Measurements from ENCODE around the gene CREB3.

CREB3 gene

DNA sequence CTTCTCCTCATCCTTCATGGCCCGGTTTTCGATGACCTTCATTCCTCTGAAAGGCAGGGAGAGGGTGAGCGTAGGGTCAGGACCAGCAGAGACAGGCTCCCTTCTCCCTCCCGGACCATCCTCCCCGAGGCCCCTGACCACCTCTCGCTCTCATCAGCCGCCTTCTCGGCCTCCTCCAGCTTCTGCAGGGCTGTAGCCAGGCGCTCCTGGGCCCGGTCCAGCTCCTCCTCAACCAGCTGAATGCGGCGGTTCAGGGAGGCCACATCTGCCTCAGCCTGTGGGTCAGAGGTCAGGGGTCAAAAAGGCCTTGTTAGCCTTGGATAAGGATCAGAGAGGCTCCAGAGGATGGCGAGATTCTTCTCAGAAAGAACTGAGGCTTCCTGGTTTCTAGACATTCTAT is 47.0 kb upstream of the CREB3 start:
- H3K9me3 ChIP-seq (ENCODE audit: insufficient read depth, low read length), result no peaks in the 10 kb centered on the region
- TF ChIP-seq, protein P1, sequence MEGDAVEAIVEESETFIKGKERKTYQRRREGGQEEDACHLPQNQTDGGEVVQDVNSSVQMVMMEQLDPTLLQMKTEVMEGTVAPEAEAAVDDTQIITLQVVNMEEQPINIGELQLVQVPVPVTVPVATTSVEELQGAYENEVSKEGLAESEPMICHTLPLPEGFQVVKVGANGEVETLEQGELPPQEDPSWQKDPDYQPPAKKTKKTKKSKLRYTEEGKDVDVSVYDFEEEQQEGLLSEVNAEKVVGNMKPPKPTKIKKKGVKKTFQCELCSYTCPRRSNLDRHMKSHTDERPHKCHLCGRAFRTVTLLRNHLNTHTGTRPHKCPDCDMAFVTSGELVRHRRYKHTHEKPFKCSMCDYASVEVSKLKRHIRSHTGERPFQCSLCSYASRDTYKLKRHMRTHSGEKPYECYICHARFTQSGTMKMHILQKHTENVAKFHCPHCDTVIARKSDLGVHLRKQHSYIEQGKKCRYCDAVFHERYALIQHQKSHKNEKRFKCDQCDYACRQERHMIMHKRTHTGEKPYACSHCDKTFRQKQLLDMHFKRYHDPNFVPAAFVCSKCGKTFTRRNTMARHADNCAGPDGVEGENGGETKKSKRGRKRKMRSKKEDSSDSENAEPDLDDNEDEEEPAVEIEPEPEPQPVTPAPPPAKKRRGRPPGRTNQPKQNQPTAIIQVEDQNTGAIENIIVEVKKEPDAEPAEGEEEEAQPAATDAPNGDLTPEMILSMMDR (IDR thresholded peaks at IDR 0.05; ENCODE audit: insufficient read depth, low read length, poor library complexity, severe bottlenecking), result no peak
- TF ChIP-seq EZH2phosphoT487 (conservative IDR thresholded peaks at IDR 0.05; ENCODE audit: low read length), result no peak
- H3F3A ChIP-seq (ENCODE audit: insufficient read depth), result no peaks in the 10 kb centered on the region
- no peaks in the 10 kb centered on the region for H3K79me2 ChIP-seq (ENCODE audit: insufficient read depth, low read length)
- no peaks in the 10 kb centered on the region for H4K20me1 ChIP-seq (ENCODE audit: low read depth, low read length)
- H3K27ac ChIP-seq (ENCODE audit: low read depth, low read length), result no peak overlapping the region
- no peaks in the 10 kb centered on the region for H3K9me2 ChIP-seq (replicated peaks; ENCODE audit: insufficient read depth, low read length)
- no peak overlapping the region for H3K4me3 ChIP-seq (ENCODE audit: insufficient read depth, low read length, poor library complexity, severe bottlenecking)
- no peaks in the 10 kb centered on the region for H3K36me3 ChIP-seq (ENCODE audit: low read length)
- no peaks in the 10 kb centered on the region for H3K27me3 ChIP-seq (ENCODE audit: low read length)
- no peak overlapping the region for H2AFZ ChIP-seq (ENCODE audit: low read depth, low read length, severe bottlenecking)
- H3K4me2 ChIP-seq (ENCODE audit: low read depth, low read length, poor library complexity, severe bottlenecking), result no peak overlapping the region
- H3K9ac ChIP-seq (ENCODE audit: low read length), result no peak overlapping the region

DNA sequence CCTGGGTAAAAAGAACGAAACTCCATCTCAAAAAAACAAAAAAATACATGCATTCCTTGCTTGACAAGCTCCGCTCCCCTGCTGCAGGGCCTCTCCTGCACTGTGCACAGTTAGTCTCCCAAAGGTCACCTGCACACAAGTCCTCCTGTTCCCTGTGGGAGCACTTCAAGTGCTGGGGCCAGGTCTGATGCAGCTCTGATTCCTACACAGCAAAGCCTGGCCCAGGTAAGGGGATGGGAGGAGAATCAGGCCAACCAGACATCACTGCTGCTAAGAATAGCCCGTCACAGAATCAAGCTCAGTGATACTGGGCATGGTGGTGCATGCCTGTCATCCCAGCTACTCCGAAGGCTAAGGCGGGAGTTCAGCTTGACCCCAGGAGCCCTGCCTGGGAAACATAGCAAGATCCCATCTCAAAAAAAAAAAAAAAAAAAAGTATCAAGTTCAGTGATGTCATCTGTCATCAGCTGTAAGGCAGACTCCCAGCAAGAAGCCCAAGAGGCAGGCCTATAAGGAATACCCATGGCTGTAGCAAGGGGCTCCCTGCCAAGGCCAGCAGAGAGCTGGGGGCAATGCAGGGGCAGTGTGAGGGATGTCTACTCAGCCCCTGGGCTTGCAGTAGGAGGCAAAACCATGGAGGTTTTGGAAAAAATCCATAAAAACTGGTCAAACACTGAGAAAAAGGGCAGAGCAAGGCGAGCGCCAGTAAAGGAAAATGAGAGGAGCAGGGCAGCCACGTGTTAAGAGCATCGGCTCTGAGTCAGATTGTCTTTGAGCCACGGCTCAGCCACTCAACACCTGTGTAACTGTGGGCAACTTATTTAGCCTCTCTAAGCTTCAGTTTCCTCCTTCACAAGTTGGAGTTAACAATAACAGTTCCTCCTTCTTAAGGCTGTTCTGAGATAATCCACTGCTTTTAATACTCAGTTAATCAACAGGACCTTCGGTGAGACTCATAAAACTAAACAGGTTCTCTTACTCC is 46.0 kb upstream of the CREB3 start:
- Histone ChIP-seq H3K9me2 (replicated peaks; ENCODE audit: insufficient read depth, low read length) (no peaks in the 10 kb centered on the region), H3K4me3 (ENCODE audit: insufficient read depth, low read length, poor library complexity, severe bottlenecking) (no peak overlapping the region), H3K27me3 (ENCODE audit: low read length) (no peaks in the 10 kb centered on the region), H3K9me3 (ENCODE audit: insufficient read depth, low read length) (no peaks in the 10 kb centered on the region), H3K36me3 (ENCODE audit: low read length) (no peaks in the 10 kb centered on the region), H3K4me2 (ENCODE audit: low read depth, low read length, poor library complexity, severe bottlenecking) (no peak overlapping the region), H3K9ac (ENCODE audit: low read length) (no peak overlapping the region), H3K79me2 (ENCODE audit: insufficient read depth, low read length) (no peaks in the 10 kb centered on the region), H3F3A (ENCODE audit: insufficient read depth) (no peaks in the 10 kb centered on the region), H3K27ac (ENCODE audit: low read depth, low read length) (no peak overlapping the region), H2AFZ (ENCODE audit: low read depth, low read length, severe bottlenecking) (no peak overlapping the region), H4K20me1 (ENCODE audit: low read depth, low read length) (no peaks in the 10 kb centered on the region)
- no peak for TF ChIP-seq EZH2phosphoT487 (conservative IDR thresholded peaks at IDR 0.05; ENCODE audit: low read length)
- TF ChIP-seq, protein P1 (IDR thresholded peaks at IDR 0.05; ENCODE audit: insufficient read depth, low read length, poor library complexity, severe bottlenecking), result no peak

DNA sequence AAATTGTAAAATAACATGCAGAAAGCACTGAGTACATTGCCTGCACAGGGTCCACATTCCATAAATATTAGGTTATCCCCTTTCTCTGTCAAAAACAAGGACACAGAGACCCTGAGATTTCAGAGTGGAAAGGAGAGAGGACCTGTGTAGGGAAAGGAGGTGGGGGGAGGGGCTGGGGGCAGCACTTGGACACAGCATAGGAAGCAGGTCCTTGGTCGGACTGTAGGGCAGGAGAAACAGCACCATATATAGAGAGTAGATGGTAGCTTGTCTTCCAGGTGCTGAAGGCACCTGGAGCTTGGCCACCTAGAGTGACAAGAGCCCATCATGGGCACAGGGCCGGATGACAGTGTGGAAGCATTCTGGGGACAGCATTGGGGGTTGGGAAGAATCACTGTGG is 45.2 kb upstream of the CREB3 start:
- Histone ChIP-seq H3K9ac (ENCODE audit: low read length) (no peak overlapping the region), H3K9me3 (ENCODE audit: insufficient read depth, low read length) (no peaks in the 10 kb centered on the region), H3K27ac (ENCODE audit: low read depth, low read length) (no peak overlapping the region), H3K36me3 (ENCODE audit: low read length) (no peaks in the 10 kb centered on the region), H3K9me2 (replicated peaks; ENCODE audit: insufficient read depth, low read length) (no peaks in the 10 kb centered on the region), H2AFZ (ENCODE audit: low read depth, low read length, severe bottlenecking) (no peak overlapping the region), H3K79me2 (ENCODE audit: insufficient read depth, low read length) (no peaks in the 10 kb centered on the region), H3F3A (ENCODE audit: insufficient read depth) (no peaks in the 10 kb centered on the region), H3K4me2 (ENCODE audit: low read depth, low read length, poor library complexity, severe bottlenecking) (no peak overlapping the region), H3K27me3 (ENCODE audit: low read length) (no peaks in the 10 kb centered on the region), H4K20me1 (ENCODE audit: low read depth, low read length) (no peaks in the 10 kb centered on the region), H3K4me3 (ENCODE audit: insufficient read depth, low read length, poor library complexity, severe bottlenecking) (no peak overlapping the region)
- TF ChIP-seq, protein P1 (IDR thresholded peaks at IDR 0.05; ENCODE audit: insufficient read depth, low read length, poor library complexity, severe bottlenecking), result no peak
- no peak for TF ChIP-seq EZH2phosphoT487 (conservative IDR thresholded peaks at IDR 0.05; ENCODE audit: low read length)

Measured in SU-DHL-6 (cell line).